Heart left ventricle (tissue), 13 donors: ENCODE results near the gene ECSCR.

Source experiments
- POLR2A ChIP-seq, 2 donors: fragments of 450-650 bp; IDR thresholded peaks; one replicate each; pipeline ENCODE4 v1.6.1; 2017; ENCODE audit warnings: antibody characterized with exemption in 2 of 2, mild to moderate bottlenecking in 2 of 2, moderate library complexity in 2 of 2
- TF ChIP-seq, protein P1 (sequence below), 12 donors: fragments of 200-600 bp; sonication (generic) in 4 of 12; IDR thresholded peaks; one replicate each; pipeline versions ENCODE4 v1.5.0 to v1.8.0; 2018 to 2022; ENCODE audit warnings: antibody characterized with exemption in 12 of 12, mild to moderate bottlenecking in 5 of 12
- donor health status: ischemic (EF 13 %, LVEDD 7.1; RV severe dilation, severe dysfunction).
- donor health status: DM: no; HTN: yes; CAD: no.
- donor health status: DM: no; HTN: no; CAD: no.
- donor health status: ischemic (EF 25% LVEDD 6.9; RV normal size, moderate dysfunction).
- donor health status: ischemic (EF 25% LVEDD 5.7; RV mildly dilated, moderate dysfunction).
- donor health status: ischemic (EF 35%, LVEDD 5.7; RV mildly dilated, moderate dysfunction).
- donor health status: nonischemic (EF 11% LVEDD 7.7; RV severe dilation, severe dysfunction).
- donor health status: DM: yes; HTN: yes; CAD: no.
- donor health status: PGD.
- donor health status: ischemic (EF 29% LVEDD 5.4; RV normal size, mild dysfunction).
- donor health status: nonischemic (EF 23%, LVEDD 6.1; RV moderate dilation, normal function).

DNA sequence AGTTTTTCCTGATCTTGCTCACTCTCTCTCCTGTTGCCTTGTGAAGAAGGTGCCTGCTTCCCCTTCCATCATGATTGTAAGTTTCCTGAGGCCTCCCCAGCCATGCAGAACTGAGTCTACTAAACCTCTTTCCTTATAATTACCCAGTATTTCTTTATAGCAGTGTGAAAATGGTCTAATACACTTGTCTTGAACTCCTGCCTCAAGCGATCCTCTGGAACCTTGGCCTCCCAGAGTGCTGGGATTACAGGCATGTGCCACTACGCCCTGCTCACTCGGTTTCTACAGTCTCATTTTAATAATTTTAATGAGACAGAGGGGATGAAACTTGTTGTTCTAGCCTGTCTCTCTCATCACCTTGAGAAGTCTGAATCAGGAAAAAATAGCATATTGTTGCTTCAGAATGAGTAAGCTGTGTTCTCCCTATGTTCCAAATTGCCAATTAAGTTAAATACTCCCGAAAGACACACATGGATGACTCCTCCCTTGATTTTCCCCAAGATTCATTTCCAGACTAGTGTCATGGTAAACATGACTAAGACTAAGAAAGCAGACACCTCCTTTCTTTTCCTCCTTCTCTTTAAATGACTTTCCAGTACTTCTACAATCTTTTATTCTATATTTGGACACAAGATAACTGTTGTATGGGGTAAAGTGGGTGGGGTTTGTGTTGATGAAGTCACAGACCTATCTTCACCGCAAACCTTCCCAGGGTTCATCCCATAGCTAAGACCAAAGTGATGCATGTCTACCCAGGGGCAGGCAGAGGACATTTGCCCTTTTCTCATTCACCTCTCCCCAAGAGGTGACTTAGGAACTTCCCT is 15.4 kb downstream of the ECSCR start:
- TF ChIP-seq, protein P1, sequence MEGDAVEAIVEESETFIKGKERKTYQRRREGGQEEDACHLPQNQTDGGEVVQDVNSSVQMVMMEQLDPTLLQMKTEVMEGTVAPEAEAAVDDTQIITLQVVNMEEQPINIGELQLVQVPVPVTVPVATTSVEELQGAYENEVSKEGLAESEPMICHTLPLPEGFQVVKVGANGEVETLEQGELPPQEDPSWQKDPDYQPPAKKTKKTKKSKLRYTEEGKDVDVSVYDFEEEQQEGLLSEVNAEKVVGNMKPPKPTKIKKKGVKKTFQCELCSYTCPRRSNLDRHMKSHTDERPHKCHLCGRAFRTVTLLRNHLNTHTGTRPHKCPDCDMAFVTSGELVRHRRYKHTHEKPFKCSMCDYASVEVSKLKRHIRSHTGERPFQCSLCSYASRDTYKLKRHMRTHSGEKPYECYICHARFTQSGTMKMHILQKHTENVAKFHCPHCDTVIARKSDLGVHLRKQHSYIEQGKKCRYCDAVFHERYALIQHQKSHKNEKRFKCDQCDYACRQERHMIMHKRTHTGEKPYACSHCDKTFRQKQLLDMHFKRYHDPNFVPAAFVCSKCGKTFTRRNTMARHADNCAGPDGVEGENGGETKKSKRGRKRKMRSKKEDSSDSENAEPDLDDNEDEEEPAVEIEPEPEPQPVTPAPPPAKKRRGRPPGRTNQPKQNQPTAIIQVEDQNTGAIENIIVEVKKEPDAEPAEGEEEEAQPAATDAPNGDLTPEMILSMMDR (IDR thresholded peaks at IDR 0.05): no peak
- no peak for TF ChIP-seq POLR2A (IDR thresholded peaks at IDR 0.05)
